ENCODE data around the gene MRGPRF. TPM values are rescaled to one million over a fixed set of nuclear protein-coding genes. Genes with fewer than 3 reads are reported as not detected.

MRGPRF gene
- total RNA-seq, 2 experiments from 2014 or later, result not detected

- TF ChIP-seq CTCF (IDR thresholded peaks at IDR 0.05), result no peak
- H3K4me3 Mint-ChIP-seq, result no peak overlapping the region
- Histone ChIP-seq H3K27me3 (ENCODE audit: control insufficient read depth in 1 of 2, insufficient read depth in 2 of 2, low read length in 2 of 2) (peaks cover 0 to 2% of the 10 kb centered on the region in 2 experiments), H3K36me3 (ENCODE audit: insufficient read depth, low read length) (no peaks in the 10 kb centered on the region), H3K4me3 (ENCODE audit: low read length) (no peak overlapping the region), H3K9me3 (ENCODE audit: control insufficient read depth in 1 of 2, insufficient read depth in 1 of 2, low read length in 2 of 2) (no peaks in the 10 kb centered on the region), H3K4me1 (ENCODE audit: insufficient read depth, low read length) (no peaks in the 10 kb centered on the region), H3K27ac (ENCODE audit: low read depth in 1 of 2, low read length in 2 of 2) (no peak overlapping the region)
- no peak for ATAC-seq (ENCODE audit: poor library complexity)
- intact Hi-C loops (cut with DNase I, micrococcal nuclease), result no loop called here
- H3K36me3 Mint-ChIP-seq (ENCODE audit: low read depth), result no peaks in the 10 kb centered on the region
- DNase-seq, result no peak
- no peaks in the 10 kb centered on the region for H3K4me1 Mint-ChIP-seq (ENCODE audit: low read depth)
- ChIA-PET CTCF (no interaction called here), POLR2A (no interaction called here)
- no peaks in the 10 kb centered on the region for H3K9me3 Mint-ChIP-seq
- H3K27ac Mint-ChIP-seq, result no peak overlapping the region
- H3K27me3 Mint-ChIP-seq, result peaks cover 13% of the 10 kb centered on the region
These were observed 15.7 kb downstream of the MRGPRF start for GRCh38 chr11:68997124-68997994.

DNA sequence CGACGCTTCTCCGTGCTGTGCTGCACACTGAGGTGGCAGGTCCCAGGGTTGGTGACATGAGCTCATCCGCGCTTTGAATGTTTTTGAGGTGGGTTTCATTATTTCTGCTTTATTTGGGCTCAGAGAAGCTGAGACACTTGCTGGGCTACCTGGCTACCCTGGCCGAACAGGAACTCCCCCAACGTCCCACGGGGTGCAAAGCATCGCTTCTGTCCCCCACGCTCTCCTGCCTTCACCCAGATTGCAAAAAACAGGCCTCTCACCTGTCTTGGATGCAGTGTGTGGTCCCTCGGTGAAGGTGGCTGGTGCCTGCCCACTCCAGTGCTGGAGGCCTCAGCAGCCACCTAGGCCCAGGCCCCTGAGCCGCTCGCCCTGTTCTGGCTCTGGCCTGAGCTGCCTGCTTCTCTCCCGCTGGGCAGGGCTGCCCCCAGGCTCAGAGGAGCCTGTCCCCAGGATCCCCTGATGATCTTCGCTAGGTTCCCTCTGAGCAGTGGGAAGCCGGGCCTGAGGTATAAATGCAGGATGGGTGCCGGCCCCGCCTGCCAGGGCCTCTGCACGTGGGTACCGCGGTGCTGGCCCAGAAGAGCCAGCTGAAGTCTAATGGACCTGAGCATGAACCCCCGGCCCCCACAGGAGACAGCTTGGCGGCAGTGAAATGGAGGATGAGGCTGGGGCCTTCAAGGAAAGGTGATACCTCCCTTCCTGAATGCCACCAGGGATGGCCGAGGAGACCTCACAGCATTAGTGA, 16.5 kb downstream of the MRGPRF start:
- Histone ChIP-seq H3K27ac (ENCODE audit: low read depth in 1 of 2, low read length in 2 of 2) (no peak overlapping the region), H3K4me1 (ENCODE audit: insufficient read depth, low read length) (no peaks in the 10 kb centered on the region), H3K36me3 (ENCODE audit: insufficient read depth, low read length) (no peaks in the 10 kb centered on the region), H3K27me3 (ENCODE audit: control insufficient read depth in 1 of 2, insufficient read depth in 2 of 2, low read length in 2 of 2) (peaks cover 0 to 2% of the 10 kb centered on the region in 2 experiments), H3K4me3 (ENCODE audit: low read length) (no peak overlapping the region), H3K9me3 (ENCODE audit: control insufficient read depth in 1 of 2, insufficient read depth in 1 of 2, low read length in 2 of 2) (no peaks in the 10 kb centered on the region)
- H3K9me3 Mint-ChIP-seq, result no peaks in the 10 kb centered on the region
- ATAC-seq (ENCODE audit: poor library complexity) (no peak), DNase-seq (no peak)
- H3K27ac Mint-ChIP-seq, result no peak overlapping the region
- ChIA-PET CTCF (no interaction called here), POLR2A (no interaction called here)
- peaks cover 18% of the 10 kb centered on the region for H3K27me3 Mint-ChIP-seq
- no peaks in the 10 kb centered on the region for H3K36me3 Mint-ChIP-seq (ENCODE audit: low read depth)
- no peak for TF ChIP-seq CTCF (IDR thresholded peaks at IDR 0.05)
- no peaks in the 10 kb centered on the region for H3K4me1 Mint-ChIP-seq (ENCODE audit: low read depth)
- no peak overlapping the region for H3K4me3 Mint-ChIP-seq
- intact Hi-C loops (cut with DNase I, micrococcal nuclease), result no loop called here

DNA sequence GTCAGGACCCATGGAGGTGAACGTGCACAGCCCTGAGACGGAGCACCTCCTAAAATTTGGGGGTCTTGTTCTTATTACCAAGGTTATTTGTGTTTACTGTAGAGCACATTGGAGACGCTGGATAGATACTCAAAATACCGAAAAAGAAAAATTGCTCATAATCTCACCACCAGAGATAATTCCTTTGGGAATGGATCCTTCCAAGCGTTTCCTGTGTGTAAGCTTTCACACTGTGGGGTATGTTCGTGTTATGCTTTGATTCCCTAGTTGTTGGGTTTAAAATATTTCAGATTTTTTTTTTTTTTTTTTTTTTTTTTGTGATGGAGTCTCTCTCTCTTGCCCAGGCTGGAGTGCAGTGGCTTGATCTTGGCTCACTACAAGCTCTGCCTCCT, 18.2 kb downstream of the MRGPRF start:
- H3K27me3 ChIP-seq (ENCODE audit: control insufficient read depth in 1 of 2, insufficient read depth in 2 of 2, low read length in 2 of 2), result peaks cover 3 to 4% of the 10 kb centered on the region in 2 experiments
- DNase-seq (no peak), ATAC-seq (ENCODE audit: poor library complexity) (no peak)
- no peaks in the 10 kb centered on the region for H3K9me3 ChIP-seq (ENCODE audit: control insufficient read depth in 1 of 2, insufficient read depth in 1 of 2, low read length in 2 of 2)
- Mint-ChIP-seq H3K27ac (no peak overlapping the region), H3K4me1 (ENCODE audit: low read depth) (no peaks in the 10 kb centered on the region), H3K27me3 (peaks cover 24% of the 10 kb centered on the region), H3K9me3 (no peaks in the 10 kb centered on the region), H3K4me3 (no peak overlapping the region), H3K36me3 (ENCODE audit: low read depth) (no peaks in the 10 kb centered on the region)
- no peaks in the 10 kb centered on the region for H3K36me3 ChIP-seq (ENCODE audit: insufficient read depth, low read length)
- no peak overlapping the region for H3K4me3 ChIP-seq (ENCODE audit: low read length)
- H3K27ac ChIP-seq (ENCODE audit: low read depth in 1 of 2, low read length in 2 of 2), result no peak overlapping the region
- no peaks in the 10 kb centered on the region for H3K4me1 ChIP-seq (ENCODE audit: insufficient read depth, low read length)
- POLR2A ChIA-PET, result no interaction called here
- CTCF ChIA-PET, result no interaction called here
- TF ChIP-seq CTCF (IDR thresholded peaks at IDR 0.05), result no peak
- intact Hi-C loops (cut with DNase I, micrococcal nuclease), result no loop called here
